GM19467 (cell line): ENCODE measurements around the gene PON3.
"Not testable (repeated sequence)": the region's sequence is repeated elsewhere in the genome, so short reads cannot be mapped to it uniquely, and the experiment has no call there.

Experiments
- ATAC-seq: cut with Tn5 transposase; IDR thresholded peaks from one replicate; pipeline ENCODE4 v1.9.1; 2021; ENCODE audit warnings: mild to moderate bottlenecking, moderate library complexity; ENCODE audit not compliant: unreplicated experiment

PON3 gene

GRCh38 chr7:95412075-95412474 is 15.9 kb upstream of the PON3 start:
- no peak for ATAC-seq

- no peak for ATAC-seq
These were observed 15.5 kb upstream of the PON3 start for GRCh38 chr7:95411666-95412065.

GRCh38 chr7:95411036-95411435 is 14.9 kb upstream of the PON3 start:
- no peak for ATAC-seq

- ATAC-seq, result no peak
These were observed 11.6 kb upstream of the PON3 start for GRCh38 chr7:95407751-95408150.

GRCh38 chr7:95405800-95406199 is 9.6 kb upstream of the PON3 start:
- ATAC-seq, result no peak

GRCh38 chr7:95405208-95405607 is 9.0 kb upstream of the PON3 start:
- no peak for ATAC-seq

GRCh38 chr7:95404316-95404865 is 8.2 kb upstream of the PON3 start:
- no peak for ATAC-seq

GRCh38 chr7:95398155-95398940 is 2.2 kb upstream of the PON3 start:
- no peak for ATAC-seq

- no peak for ATAC-seq
These were observed 1.2 kb upstream of the PON3 start for GRCh38 chr7:95397381-95397780.

- ATAC-seq, result no peak
These were observed 430 bp downstream of the PON3 start for GRCh38 chr7:95395755-95396135.

- no peak for ATAC-seq
These were observed 1.8 kb downstream of the PON3 start for GRCh38 chr7:95394370-95394769.

- ATAC-seq, result no peak
These were observed 4.4 kb downstream of the PON3 start for GRCh38 chr7:95391761-95392160.

GRCh38 chr7:95389516-95389915 is 6.7 kb downstream of the PON3 start:
- no peak for ATAC-seq

GRCh38 chr7:95379457-95379856 is 16.7 kb downstream of the PON3 start:
- ATAC-seq, result not testable (repeated sequence)

GRCh38 chr7:95376632-95377400 is 19.4 kb downstream of the PON3 start:
- ATAC-seq, result no peak

- ATAC-seq, result no peak
These were observed 20.5 kb downstream of the PON3 start for GRCh38 chr7:95375591-95376257.

- no peak for ATAC-seq
These were observed 22.9 kb downstream of the PON3 start for GRCh38 chr7:95373323-95373722.

GRCh38 chr7:95368235-95368634 is 27.9 kb downstream of the PON3 start:
- no peak for ATAC-seq

GRCh38 chr7:95367606-95368005 is 28.6 kb downstream of the PON3 start:
- ATAC-seq, result no peak

GRCh38 chr7:95365151-95365550 is 31.0 kb downstream of the PON3 start:
- no peak for ATAC-seq

- no peak for ATAC-seq
These were observed 38.6 kb downstream of the PON3 start for GRCh38 chr7:95357623-95358022.
